ENCODE measurements around the gene SMIM27. TPM values are rescaled to one million over a fixed set of nuclear protein-coding genes. Genes with fewer than 3 reads are reported as not detected.
A peak's percentile ranks its signal among the peaks of the same experiment; 100 is the strongest.

Gene SMIM27
- polyA plus RNA-seq, 1 donor from 2014 or later: 15.6 TPM

- TF ChIP-seq REST (IDR thresholded peaks at IDR 0.05; ENCODE audit: borderline replicate concordance): no peak
- TF ChIP-seq TAF1 (IDR thresholded peaks at IDR 0.05; ENCODE audit: low read depth): no peak
- TF ChIP-seq CTCF (IDR thresholded peaks at IDR 0.05; ENCODE audit: poor library complexity, severe bottlenecking): peak; percentile 87
- TF ChIP-seq EZH2 (IDR thresholded peaks at IDR 0.05; ENCODE audit: borderline replicate concordance, insufficient read depth, low read length, poor library complexity, severe bottlenecking): no peak
- TF ChIP-seq RAD21 (conservative IDR thresholded peaks at IDR 0.05): peak; percentile 72
- peak; percentile 86 for TF ChIP-seq SMC3 (conservative IDR thresholded peaks at IDR 0.05; ENCODE audit: poor library complexity)
- no peak for TF ChIP-seq EP300 (conservative IDR thresholded peaks at IDR 0.05; ENCODE audit: poor library complexity, severe bottlenecking)
- TF ChIP-seq POLR2AphosphoS5 (IDR thresholded peaks at IDR 0.05): peak; percentile 41
- peak; percentile 9 for TF ChIP-seq MXI1 (conservative IDR thresholded peaks at IDR 0.05; ENCODE audit: poor library complexity, severe bottlenecking)
- H3K4me2 ChIP-seq (ENCODE audit: low read length): peak overlapping the region; percentile 86
- H3K36me3 ChIP-seq (ENCODE audit: insufficient read depth, low read length): no peaks in the 10 kb centered on the region
- no peaks in the 10 kb centered on the region for H3K27me3 ChIP-seq (ENCODE audit: insufficient read depth, low read depth, low read length)
- H3K27ac ChIP-seq (ENCODE audit: low read length): peak overlapping the region; percentile 90
- no peaks in the 10 kb centered on the region for H3K9me3 ChIP-seq (ENCODE audit: low read length)
- H2AFZ ChIP-seq (ENCODE audit: low read depth, low read length): peak overlapping the region; percentile 58
- peaks cover 5% of the 10 kb centered on the region for H3F3A ChIP-seq (ENCODE audit: insufficient read depth, low read length, poor library complexity, severe bottlenecking)
- no peaks in the 10 kb centered on the region for H4K20me1 ChIP-seq (ENCODE audit: insufficient read depth)
- peak overlapping the region; percentile 76 for H3K9ac ChIP-seq (ENCODE audit: low read length)
- no peaks in the 10 kb centered on the region for H3K9me2 ChIP-seq (ENCODE audit: insufficient read depth, low read length)
- peak overlapping the region; percentile 85 for H3K4me3 ChIP-seq (ENCODE audit: low read length)
- peaks cover 25% of the 10 kb centered on the region for H3K79me2 ChIP-seq (replicated peaks; ENCODE audit: insufficient read depth, low read length)
Measured at GRCh38 chr9:32571969-32572899, 20.1 kb downstream of the SMIM27 start.

GRCh38 chr9:32572900-32573523 lies 20.9 kb downstream of the SMIM27 start, which contains the start of gene NDUFB6:
TSS of gene NDUFB6 (minus strand) at chr9:32573159. CDS start at chr9:32573060, 99 bp downstream.
- Histone ChIP-seq H3K9me2 (ENCODE audit: insufficient read depth, low read length) (no peaks in the 10 kb centered on the region), H3K4me3 (ENCODE audit: low read length) (peak within 1 kb of the TSS; percentile 85), H3F3A (ENCODE audit: insufficient read depth, low read length, poor library complexity, severe bottlenecking) (peaks cover 5% of the 10 kb centered on the region), H3K4me2 (ENCODE audit: low read length) (peak within 1 kb of the TSS; percentile 86), H3K9me3 (ENCODE audit: low read length) (no peaks in the 10 kb centered on the region), H4K20me1 (ENCODE audit: insufficient read depth) (no peaks in the 10 kb centered on the region), H3K36me3 (ENCODE audit: insufficient read depth, low read length) (no peaks in the 10 kb centered on the region), H3K27ac (ENCODE audit: low read length) (peak within 1 kb of the TSS; percentile 90), H2AFZ (ENCODE audit: low read depth, low read length) (peak within 1 kb of the TSS; percentile 98), H3K27me3 (ENCODE audit: insufficient read depth, low read depth, low read length) (no peaks in the 10 kb centered on the region), H3K9ac (ENCODE audit: low read length) (peak within 1 kb of the TSS; percentile 76), H3K79me2 (replicated peaks; ENCODE audit: insufficient read depth, low read length) (peaks cover 25% of the 10 kb centered on the region)
- TF ChIP-seq EZH2 (IDR thresholded peaks at IDR 0.05; ENCODE audit: borderline replicate concordance, insufficient read depth, low read length, poor library complexity, severe bottlenecking): no peak
- peak; percentile 90 for TF ChIP-seq TAF1 (IDR thresholded peaks at IDR 0.05; ENCODE audit: low read depth)
- peak; percentile 83 for TF ChIP-seq MXI1 (conservative IDR thresholded peaks at IDR 0.05; ENCODE audit: poor library complexity, severe bottlenecking)
- no peak for TF ChIP-seq SMC3 (conservative IDR thresholded peaks at IDR 0.05; ENCODE audit: poor library complexity)
- TF ChIP-seq POLR2AphosphoS5 (IDR thresholded peaks at IDR 0.05): peak; percentile 99
- peak; percentile 88 for TF ChIP-seq REST (IDR thresholded peaks at IDR 0.05; ENCODE audit: borderline replicate concordance)
- TF ChIP-seq RAD21 (conservative IDR thresholded peaks at IDR 0.05): no peak
- TF ChIP-seq CTCF (IDR thresholded peaks at IDR 0.05; ENCODE audit: poor library complexity, severe bottlenecking): no peak
- peak; percentile 64 for TF ChIP-seq EP300 (conservative IDR thresholded peaks at IDR 0.05; ENCODE audit: poor library complexity, severe bottlenecking)

Measured in neural cell (in vitro differentiated cells).